ENCODE data around the gene KLHL21.

DNA sequence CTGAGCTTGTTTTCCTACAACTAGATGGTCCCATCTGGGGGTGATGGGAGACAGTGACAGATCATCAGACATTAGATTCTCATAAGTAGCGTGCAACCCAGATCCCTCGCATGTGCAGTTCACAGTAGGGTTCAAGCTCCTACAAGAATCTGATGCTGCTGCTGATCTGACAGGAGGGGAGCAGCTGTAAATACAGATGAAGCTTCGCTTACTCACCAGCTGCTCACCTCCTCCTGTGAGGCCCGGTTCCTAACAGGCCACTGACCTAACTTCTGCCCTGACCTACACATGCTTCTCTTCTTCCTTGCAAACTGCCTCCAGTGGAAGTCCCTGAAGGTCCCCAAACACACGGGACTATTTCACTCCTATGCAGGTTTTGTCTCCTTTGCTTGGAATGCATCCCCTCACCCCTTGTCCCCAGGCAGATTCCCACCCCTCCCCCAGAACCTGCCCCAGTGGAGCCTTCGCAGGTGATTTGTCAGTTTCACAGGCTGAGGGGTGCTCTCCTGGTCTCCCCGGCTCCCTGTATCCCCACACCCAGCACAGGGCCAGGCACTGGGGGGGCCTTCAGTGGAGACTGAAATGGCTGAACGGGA lies 28.5 kb downstream of the KLHL21 start:
- TF ChIP-seq, protein P1, sequence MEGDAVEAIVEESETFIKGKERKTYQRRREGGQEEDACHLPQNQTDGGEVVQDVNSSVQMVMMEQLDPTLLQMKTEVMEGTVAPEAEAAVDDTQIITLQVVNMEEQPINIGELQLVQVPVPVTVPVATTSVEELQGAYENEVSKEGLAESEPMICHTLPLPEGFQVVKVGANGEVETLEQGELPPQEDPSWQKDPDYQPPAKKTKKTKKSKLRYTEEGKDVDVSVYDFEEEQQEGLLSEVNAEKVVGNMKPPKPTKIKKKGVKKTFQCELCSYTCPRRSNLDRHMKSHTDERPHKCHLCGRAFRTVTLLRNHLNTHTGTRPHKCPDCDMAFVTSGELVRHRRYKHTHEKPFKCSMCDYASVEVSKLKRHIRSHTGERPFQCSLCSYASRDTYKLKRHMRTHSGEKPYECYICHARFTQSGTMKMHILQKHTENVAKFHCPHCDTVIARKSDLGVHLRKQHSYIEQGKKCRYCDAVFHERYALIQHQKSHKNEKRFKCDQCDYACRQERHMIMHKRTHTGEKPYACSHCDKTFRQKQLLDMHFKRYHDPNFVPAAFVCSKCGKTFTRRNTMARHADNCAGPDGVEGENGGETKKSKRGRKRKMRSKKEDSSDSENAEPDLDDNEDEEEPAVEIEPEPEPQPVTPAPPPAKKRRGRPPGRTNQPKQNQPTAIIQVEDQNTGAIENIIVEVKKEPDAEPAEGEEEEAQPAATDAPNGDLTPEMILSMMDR (IDR thresholded peaks at IDR 0.05 in 2 of 3, conservative IDR thresholded peaks at IDR 0.05 in 1 of 3; ENCODE audit: control insufficient read depth in 2 of 3, extremely low read depth in 1 of 3, insufficient read depth in 1 of 3, low read depth in 3 of 3, low read length in 3 of 3): no peak
- TF ChIP-seq, protein P2, sequence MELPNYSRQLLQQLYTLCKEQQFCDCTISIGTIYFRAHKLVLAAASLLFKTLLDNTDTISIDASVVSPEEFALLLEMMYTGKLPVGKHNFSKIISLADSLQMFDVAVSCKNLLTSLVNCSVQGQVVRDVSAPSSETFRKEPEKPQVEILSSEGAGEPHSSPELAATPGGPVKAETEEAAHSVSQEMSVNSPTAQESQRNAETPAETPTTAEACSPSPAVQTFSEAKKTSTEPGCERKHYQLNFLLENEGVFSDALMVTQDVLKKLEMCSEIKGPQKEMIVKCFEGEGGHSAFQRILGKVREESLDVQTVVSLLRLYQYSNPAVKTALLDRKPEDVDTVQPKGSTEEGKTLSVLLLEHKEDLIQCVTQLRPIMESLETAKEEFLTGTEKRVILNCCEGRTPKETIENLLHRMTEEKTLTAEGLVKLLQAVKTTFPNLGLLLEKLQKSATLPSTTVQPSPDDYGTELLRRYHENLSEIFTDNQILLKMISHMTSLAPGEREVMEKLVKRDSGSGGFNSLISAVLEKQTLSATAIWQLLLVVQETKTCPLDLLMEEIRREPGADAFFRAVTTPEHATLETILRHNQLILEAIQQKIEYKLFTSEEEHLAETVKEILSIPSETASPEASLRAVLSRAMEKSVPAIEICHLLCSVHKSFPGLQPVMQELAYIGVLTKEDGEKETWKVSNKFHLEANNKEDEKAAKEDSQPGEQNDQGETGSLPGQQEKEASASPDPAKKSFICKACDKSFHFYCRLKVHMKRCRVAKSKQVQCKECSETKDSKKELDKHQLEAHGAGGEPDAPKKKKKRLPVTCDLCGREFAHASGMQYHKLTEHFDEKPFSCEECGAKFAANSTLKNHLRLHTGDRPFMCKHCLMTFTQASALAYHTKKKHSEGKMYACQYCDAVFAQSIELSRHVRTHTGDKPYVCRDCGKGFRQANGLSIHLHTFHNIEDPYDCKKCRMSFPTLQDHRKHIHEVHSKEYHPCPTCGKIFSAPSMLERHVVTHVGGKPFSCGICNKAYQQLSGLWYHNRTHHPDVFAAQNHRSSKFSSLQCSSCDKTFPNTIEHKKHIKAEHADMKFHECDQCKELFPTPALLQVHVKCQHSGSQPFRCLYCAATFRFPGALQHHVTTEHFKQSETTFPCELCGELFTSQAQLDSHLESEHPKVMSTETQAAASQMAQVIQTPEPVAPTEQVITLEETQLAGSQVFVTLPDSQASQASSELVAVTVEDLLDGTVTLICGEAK (IDR thresholded peaks at IDR 0.05; ENCODE audit: borderline replicate concordance): no peak
- TF ChIP-seq POLR2AphosphoS2 (IDR thresholded peaks at IDR 0.05; ENCODE audit: low read depth, low read length) (no peak), SMC3 (IDR thresholded peaks at IDR 0.05; ENCODE audit: borderline replicate concordance, low read length) (no peak), MYC (IDR thresholded peaks at IDR 0.05; ENCODE audit: insufficient read depth, insufficient read length, insufficient replicate concordance, low read length, severe bottlenecking) (no peak), TCF7 (IDR thresholded peaks at IDR 0.05; ENCODE audit: borderline replicate concordance) (no peak), RFX5 (IDR thresholded peaks at IDR 0.05; ENCODE audit: low read depth, low read length) (no peak), POLR2A (IDR thresholded peaks at IDR 0.05; ENCODE audit: low read depth, low read length) (no peak), ZNF217 (IDR thresholded peaks at IDR 0.05) (no peak)
- TF ChIP-seq, protein P3, sequence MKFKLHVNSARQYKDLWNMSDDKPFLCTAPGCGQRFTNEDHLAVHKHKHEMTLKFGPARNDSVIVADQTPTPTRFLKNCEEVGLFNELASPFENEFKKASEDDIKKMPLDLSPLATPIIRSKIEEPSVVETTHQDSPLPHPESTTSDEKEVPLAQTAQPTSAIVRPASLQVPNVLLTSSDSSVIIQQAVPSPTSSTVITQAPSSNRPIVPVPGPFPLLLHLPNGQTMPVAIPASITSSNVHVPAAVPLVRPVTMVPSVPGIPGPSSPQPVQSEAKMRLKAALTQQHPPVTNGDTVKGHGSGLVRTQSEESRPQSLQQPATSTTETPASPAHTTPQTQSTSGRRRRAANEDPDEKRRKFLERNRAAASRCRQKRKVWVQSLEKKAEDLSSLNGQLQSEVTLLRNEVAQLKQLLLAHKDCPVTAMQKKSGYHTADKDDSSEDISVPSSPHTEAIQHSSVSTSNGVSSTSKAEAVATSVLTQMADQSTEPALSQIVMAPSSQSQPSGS (IDR thresholded peaks at IDR 0.05; ENCODE audit: low read length): no peak

All from GM12878 (cell line).